HepG2 (cell line): ENCODE results near the gene PNLDC1. TPM values are rescaled to one million over a fixed set of nuclear protein-coding genes. Genes with fewer than 3 reads are reported as not detected.

Experiments used
- ATF4 ChIP-seq, 2 experiments: fragments of 450-650 bp in 1 of 2; sonication (generic) in 1 of 2; formaldehyde crosslinking; IDR thresholded peaks; 2 replicates each; pipeline versions ENCODE4 v1.5.0 to v1.8.0; 2020 to 2022; ENCODE audit warnings: mild to moderate bottlenecking in 1 of 2, missing genetic modification reagents in 1 of 2
- CENPBD1 ChIP-seq: sonication (generic); formaldehyde crosslinking; IDR thresholded peaks from 2 replicates; pipeline ENCODE4 v1.8.0; 2022; ENCODE audit warnings: missing genetic modification reagents, low read depth, mild to moderate bottlenecking, borderline replicate concordance
- CHD4 ChIP-seq: fragments of 200-600 bp; sonication (generic); IDR thresholded peaks from 2 replicates; pipeline ENCODE4 v1.7.0; 2017; ENCODE audit warnings: mild to moderate bottlenecking, low read length, borderline replicate concordance
- ETV6 ChIP-seq: sonication (generic); formaldehyde crosslinking; conservative IDR thresholded peaks from 2 replicates; pipeline ENCODE4 v1.4.0; 2020; ENCODE audit warnings: missing genetic modification reagents
- FOXO1 ChIP-seq: sonication (generic); formaldehyde crosslinking; IDR thresholded peaks from 2 replicates; pipeline ENCODE4 v1.4.0; 2020; ENCODE audit warnings: missing genetic modification reagents
- HOXA3 ChIP-seq: sonication (generic); formaldehyde crosslinking; IDR thresholded peaks from 2 replicates; pipeline ENCODE4 v1.5.0; 2020; ENCODE audit warnings: missing genetic modification reagents
- MBD4 ChIP-seq: IDR thresholded peaks from 2 replicates; pipeline ENCODE4 v1.6.1; 2012; ENCODE audit warnings: low read length, inconsistent platforms, borderline replicate concordance
- MTF1 ChIP-seq: sonication (generic); formaldehyde crosslinking; IDR thresholded peaks from 2 replicates; pipeline ENCODE4 v1.5.0; 2020; ENCODE audit warnings: missing genetic modification reagents
- RNF2 ChIP-seq: fragments of 450-650 bp; conservative IDR thresholded peaks from 2 replicates; pipeline ENCODE4 v1.6.1; 2016; ENCODE audit warnings: low read depth
- SMAD9 ChIP-seq: sonication (generic); formaldehyde crosslinking; IDR thresholded peaks from 2 replicates; pipeline ENCODE4 v1.5.1; 2020; ENCODE audit warnings: mild to moderate bottlenecking, missing genetic modification reagents
- TERF1 ChIP-seq: sonication (generic); formaldehyde crosslinking; IDR thresholded peaks from 2 replicates; pipeline ENCODE4 v1.8.0; 2022; ENCODE audit warnings: mild to moderate bottlenecking, missing genetic modification reagents, moderate library complexity
- TFDP2 ChIP-seq: sonication (generic); formaldehyde crosslinking; IDR thresholded peaks from 2 replicates; pipeline ENCODE4 v1.4.0; 2020; ENCODE audit warnings: missing genetic modification reagents
- ZFP91 ChIP-seq: sonication (generic); formaldehyde crosslinking; IDR thresholded peaks from 2 replicates; pipeline ENCODE4 v1.9.0; 2022; ENCODE audit warnings: missing genetic modification reagents, mild to moderate bottlenecking, borderline replicate concordance
- ZNF234 ChIP-seq: sonication (generic); formaldehyde crosslinking; conservative IDR thresholded peaks from 2 replicates; pipeline ENCODE4 v1.5.1; 2020; ENCODE audit warnings: mild to moderate bottlenecking, missing genetic modification reagents
- ZNF589 ChIP-seq: sonication (generic); formaldehyde crosslinking; conservative IDR thresholded peaks from 2 replicates; pipeline ENCODE4 v1.8.0; 2022; ENCODE audit warnings: mild to moderate bottlenecking, moderate library complexity, missing genetic modification reagents
- ZNF619 ChIP-seq: sonication (generic); formaldehyde crosslinking; IDR thresholded peaks from 2 replicates; pipeline ENCODE4 v1.4.0; 2020; ENCODE audit warnings: mild to moderate bottlenecking, missing genetic modification reagents
- ZNF678 ChIP-seq: sonication (generic); formaldehyde crosslinking; IDR thresholded peaks from 2 replicates; pipeline ENCODE4 v1.4.0; 2020; ENCODE audit warnings: mild to moderate bottlenecking, missing genetic modification reagents
- ZNF704 ChIP-seq: sonication (generic); formaldehyde crosslinking; IDR thresholded peaks from 2 replicates; pipeline ENCODE4 v1.8.1; 2023; ENCODE audit warnings: mild to moderate bottlenecking, inconsistent platforms, moderate library complexity, missing genetic modification reagents, borderline replicate concordance
- ZNF83 ChIP-seq: sonication (generic); formaldehyde crosslinking; IDR thresholded peaks from 2 replicates; pipeline ENCODE4 v1.4.0; 2020; ENCODE audit warnings: missing genetic modification reagents, mild to moderate bottlenecking, borderline replicate concordance
- ZSCAN22 ChIP-seq: sonication (generic); formaldehyde crosslinking; IDR thresholded peaks from 2 replicates; pipeline ENCODE4 v1.4.0; 2020; ENCODE audit warnings: mild to moderate bottlenecking, missing genetic modification reagents
- polyA plus RNA-seq, 8 experiments: library from polyadenylated mRNA; depleted of rRNA in 3 of 8; stranded (reverse) in 7 of 8; unstranded in 1 of 8; fragments of >200 nt; fragmentation: Illumina TruSeq in 4 of 8; extraction: Trizol in 4 of 8; gene quantifications; 2 replicates each; pipeline versions ENCODE4 v1.2.1 to v1.2.3, GENCODE V29; 2011 to 2016; ENCODE audit warnings: low read depth in 4 of 8, missing spikeins in 1 of 8, mixed read lengths in 1 of 8; ENCODE audit not compliant: insufficient read depth in 1 of 8
- total RNA-seq, 5 experiments: library from RNA; depleted of rRNA; stranded (reverse); fragments of >200 nt; fragmentation: Illumina TruSeq; extraction: Trizol; gene quantifications; 2 replicates each; pipeline ENCODE4 v1.2.3, GENCODE V29; 2016; ENCODE audit warnings: low read depth in 1 of 5

The PNLDC1 gene
- total and polyA plus RNA-seq, 2 of the 13 experiments (the other 11 are each of a cell fraction or from before 2014, with no cell fraction given): not detected

- no peak for TF ChIP-seq ATF4 (CRISPR knock-in tag; IDR thresholded peaks at IDR 0.05)
- TF ChIP-seq MBD4: no peak
- peak; percentile 47; the same call in 1 of the 2 replicates for TF ChIP-seq SMAD9 (CRISPR knock-in tag)
- peak; percentile 74 for TF ChIP-seq FOXO1 (CRISPR knock-in tag)
- TF ChIP-seq TERF1 (CRISPR knock-in tag): 0 out of 2 replicates have a peak, but pooled peaks have one; percentile 27
- TF ChIP-seq ZNF704: no peak
- no peak for TF ChIP-seq TFDP2 (CRISPR knock-in tag)
- TF ChIP-seq ZNF589 (CRISPR knock-in tag): 0 out of 2 replicates have a peak, but pooled peaks have one; percentile 27
- peak; percentile 89; the same call in 1 of the 2 replicates for TF ChIP-seq ZNF83 (CRISPR knock-in tag)
- no peak for TF ChIP-seq CENPBD1 (CRISPR knock-in tag)
- TF ChIP-seq CHD4: no peak
- 0 out of 2 replicates have a peak, but pooled peaks have one; percentile 37 for TF ChIP-seq ETV6
- TF ChIP-seq RNF2: peak; percentile 78; the same call in 1 of the 2 replicates
- TF ChIP-seq ZNF678: no peak
- TF ChIP-seq ZNF619 (CRISPR knock-in tag): no peak
- no peak for TF ChIP-seq ZNF234
- peak; percentile 84 for TF ChIP-seq ZFP91 (CRISPR knock-in tag)
- no peak for TF ChIP-seq ZSCAN22 (CRISPR knock-in tag)
- TF ChIP-seq HOXA3 (CRISPR knock-in tag): peak; percentile 70; the same call in 1 of the 2 replicates
- peak; percentile 74; the same call in 1 of the 2 replicates for TF ChIP-seq MTF1 (CRISPR knock-in tag)
These were observed 37.3 kb upstream of the PNLDC1 start (continued) for GRCh38 chr6:159762681-159763293.
